Measurements from ENCODE around the gene EYA2. TPM values are rescaled to one million over a fixed set of nuclear protein-coding genes. Genes with fewer than 3 reads are reported as not detected.

EYA2 gene
- total and polyA plus RNA-seq, 2 donors (not counting 1 experiment from before 2014, with no cell fraction given) = 1.1 to 2.8 TPM

DNA sequence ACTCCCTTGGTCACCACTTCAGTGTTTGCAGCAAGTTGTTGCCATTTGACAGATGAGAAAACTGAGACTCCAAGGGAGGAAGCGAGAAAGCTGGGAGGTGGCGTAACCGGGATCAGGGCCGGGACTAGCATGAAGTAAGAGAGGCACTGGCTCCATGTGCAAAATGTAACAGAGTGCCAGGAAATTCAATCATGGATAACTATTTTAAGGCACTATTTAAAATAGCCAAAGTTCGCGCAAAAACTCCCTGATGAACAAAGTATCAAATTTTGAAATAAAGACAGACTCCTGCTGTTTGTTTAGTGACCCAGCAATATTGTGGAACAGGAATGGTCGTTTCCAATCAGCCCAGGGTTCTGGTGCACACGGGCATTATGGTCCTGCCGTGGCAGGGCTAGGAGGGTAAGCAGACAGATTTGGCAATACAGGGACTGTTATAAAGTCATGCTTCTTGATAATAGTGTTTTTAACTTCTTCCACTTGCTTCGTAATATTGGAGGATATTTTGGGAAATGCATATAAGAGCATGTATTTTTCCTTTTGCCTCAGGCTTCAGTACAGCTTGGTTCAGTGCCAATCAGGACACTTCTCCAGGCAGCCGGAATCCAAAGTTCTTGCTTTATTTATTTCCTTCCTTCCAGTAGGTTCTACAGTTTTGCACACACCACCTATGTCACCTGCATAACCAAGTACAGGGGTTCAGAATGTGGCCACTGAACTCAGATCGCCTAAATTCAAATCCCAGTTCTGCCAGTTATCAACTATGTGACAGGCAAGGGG lies 141.6 kb downstream of the EYA2 start:
- no peak overlapping the region for H3K4me2 ChIP-seq (replicated peaks; ENCODE audit: low read depth, low read length, poor library complexity, severe bottlenecking)
- no peaks in the 10 kb centered on the region for H3K9me3 ChIP-seq (ENCODE audit: control extremely low read depth in 1 of 3, control insufficient read depth in 2 of 3, insufficient read depth in 1 of 3, low read length in 2 of 3)
- ChIA-PET CTCF (no interaction called here), POLR2A (no interaction called here)
- H3K36me3 ChIP-seq (replicated peaks in 1 of 2; ENCODE audit: control extremely low read depth in 1 of 2, control insufficient read depth in 1 of 2, extremely low read depth in 1 of 2, insufficient read depth in 2 of 2, low read length in 1 of 2) = no peaks in the 10 kb centered on the region
- Mint-ChIP-seq H3K4me1 (no peaks in the 10 kb centered on the region), H3K9me3 (ENCODE audit: insufficient read depth) (no peaks in the 10 kb centered on the region), H3K27me3 (peaks cover 31% of the 10 kb centered on the region), H3K27ac (no peak overlapping the region), H3K4me3 (no peak overlapping the region)
- peaks cover 0 to 7% (median 4%) of the 10 kb centered on the region in 4 experiments for H3K27me3 ChIP-seq (replicated peaks in 1 of 4; ENCODE audit: control extremely low read depth in 1 of 4, control insufficient read depth in 3 of 4, insufficient read depth in 4 of 4, low read length in 3 of 4)
- H3K9ac ChIP-seq (ENCODE audit: low read length) = no peak overlapping the region
- TF ChIP-seq EZH2 (IDR thresholded peaks at IDR 0.05; ENCODE audit: borderline replicate concordance, insufficient read depth, low read depth, low read length, poor library complexity, severe bottlenecking) = no peak
- TF ChIP-seq, protein P1, sequence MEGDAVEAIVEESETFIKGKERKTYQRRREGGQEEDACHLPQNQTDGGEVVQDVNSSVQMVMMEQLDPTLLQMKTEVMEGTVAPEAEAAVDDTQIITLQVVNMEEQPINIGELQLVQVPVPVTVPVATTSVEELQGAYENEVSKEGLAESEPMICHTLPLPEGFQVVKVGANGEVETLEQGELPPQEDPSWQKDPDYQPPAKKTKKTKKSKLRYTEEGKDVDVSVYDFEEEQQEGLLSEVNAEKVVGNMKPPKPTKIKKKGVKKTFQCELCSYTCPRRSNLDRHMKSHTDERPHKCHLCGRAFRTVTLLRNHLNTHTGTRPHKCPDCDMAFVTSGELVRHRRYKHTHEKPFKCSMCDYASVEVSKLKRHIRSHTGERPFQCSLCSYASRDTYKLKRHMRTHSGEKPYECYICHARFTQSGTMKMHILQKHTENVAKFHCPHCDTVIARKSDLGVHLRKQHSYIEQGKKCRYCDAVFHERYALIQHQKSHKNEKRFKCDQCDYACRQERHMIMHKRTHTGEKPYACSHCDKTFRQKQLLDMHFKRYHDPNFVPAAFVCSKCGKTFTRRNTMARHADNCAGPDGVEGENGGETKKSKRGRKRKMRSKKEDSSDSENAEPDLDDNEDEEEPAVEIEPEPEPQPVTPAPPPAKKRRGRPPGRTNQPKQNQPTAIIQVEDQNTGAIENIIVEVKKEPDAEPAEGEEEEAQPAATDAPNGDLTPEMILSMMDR (IDR thresholded peaks at IDR 0.05) = no peak
- no peak overlapping the region for H3K27ac ChIP-seq (ENCODE audit: low read length in 2 of 2)
- no peak for DNase-seq
- H4K20me1 ChIP-seq (ENCODE audit: control insufficient read depth, insufficient read depth, low read length, poor library complexity, severe bottlenecking) = no peaks in the 10 kb centered on the region
- 94% methylated on average over 11 of the region's 12 CpGs for WGBS (ENCODE audit: insufficient coverage)
- H3K79me2 ChIP-seq (ENCODE audit: control insufficient read depth, insufficient read depth, low read length) = no peaks in the 10 kb centered on the region
- no peak overlapping the region for H2AFZ ChIP-seq (ENCODE audit: insufficient read depth, low read depth, low read length, poor library complexity, severe bottlenecking)
- intact Hi-C loops (cut with micrococcal nuclease) = no loop called here
- no peaks in the 10 kb centered on the region for H3K4me1 ChIP-seq (ENCODE audit: control insufficient read depth in 2 of 2, insufficient read depth in 2 of 2, low read length in 2 of 2)
- no peak overlapping the region for H3K4me3 ChIP-seq (ENCODE audit: control extremely low read depth in 1 of 5, extremely low read depth in 1 of 5, insufficient read depth in 1 of 5, low read depth in 2 of 5, low read length in 4 of 5)
- ATAC-seq (ENCODE audit: low read depth) = no peak

Measured in B cell (primary cell).